Kidney epithelial cell (primary cell): ENCODE results near the gene HAUS7. TPM values are rescaled to one million over a fixed set of nuclear protein-coding genes. Genes with fewer than 3 reads are reported as not detected.

Experiments
- DNase-seq: peaks from one replicate; pipeline ENCODE4 v3.0.0-alpha.2; 2010; ENCODE audit warnings: low read depth
- H3K27me3 ChIP-seq: 2 replicates; pipeline ENCODE4 v1.6.0; 2011; ENCODE audit warnings: low read length; ENCODE audit not compliant: control insufficient read depth, insufficient read depth
- H3K36me3 ChIP-seq: 2 replicates; pipeline ENCODE4 v1.5.1; 2011; ENCODE audit warnings: low read length; ENCODE audit not compliant: control insufficient read depth, insufficient read depth
- H3K4me3 ChIP-seq: 2 replicates; pipeline ENCODE4 v1.5.1; 2011; ENCODE audit warnings: low read depth, mild to moderate bottlenecking, control low read depth, low read length
- total RNA-seq: library from RNA; depleted of rRNA; stranded (reverse); fragments of >200 nt; gene quantifications from 2 replicates; pipeline ENCODE4 v1.2.3, GENCODE V29; 2015
- TF ChIP-seq, protein P1 (sequence below): IDR thresholded peaks from 2 replicates; pipeline ENCODE4 v1.5.1; 2011; ENCODE audit warnings: mild to moderate bottlenecking, moderate library complexity, low read length, control low read depth, inconsistent platforms; ENCODE audit not compliant: insufficient read depth, poor library complexity, severe bottlenecking

Gene HAUS7
- total RNA-seq, 1 donor from 2014 or later: 25.8 TPM

DNA sequence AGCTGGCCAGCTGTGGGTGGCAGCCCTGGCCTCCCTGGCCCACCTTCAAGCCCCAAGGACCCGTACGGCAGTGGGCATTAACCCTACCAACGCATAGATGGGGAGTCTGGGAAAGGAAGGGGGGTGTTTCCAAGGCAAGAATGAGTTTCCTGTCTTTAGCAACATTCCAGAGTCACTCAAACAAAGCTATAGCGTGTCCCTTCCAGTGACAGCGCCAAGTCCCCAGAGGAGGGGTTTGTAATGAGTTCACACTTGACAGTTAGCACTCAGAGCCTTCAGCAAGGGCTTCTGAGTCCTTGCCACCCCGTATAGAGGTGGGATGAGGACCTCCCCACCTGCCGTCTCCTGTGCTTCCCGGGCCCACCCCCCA lies 26.2 kb upstream of the HAUS7 start:
- TF ChIP-seq, protein P1, sequence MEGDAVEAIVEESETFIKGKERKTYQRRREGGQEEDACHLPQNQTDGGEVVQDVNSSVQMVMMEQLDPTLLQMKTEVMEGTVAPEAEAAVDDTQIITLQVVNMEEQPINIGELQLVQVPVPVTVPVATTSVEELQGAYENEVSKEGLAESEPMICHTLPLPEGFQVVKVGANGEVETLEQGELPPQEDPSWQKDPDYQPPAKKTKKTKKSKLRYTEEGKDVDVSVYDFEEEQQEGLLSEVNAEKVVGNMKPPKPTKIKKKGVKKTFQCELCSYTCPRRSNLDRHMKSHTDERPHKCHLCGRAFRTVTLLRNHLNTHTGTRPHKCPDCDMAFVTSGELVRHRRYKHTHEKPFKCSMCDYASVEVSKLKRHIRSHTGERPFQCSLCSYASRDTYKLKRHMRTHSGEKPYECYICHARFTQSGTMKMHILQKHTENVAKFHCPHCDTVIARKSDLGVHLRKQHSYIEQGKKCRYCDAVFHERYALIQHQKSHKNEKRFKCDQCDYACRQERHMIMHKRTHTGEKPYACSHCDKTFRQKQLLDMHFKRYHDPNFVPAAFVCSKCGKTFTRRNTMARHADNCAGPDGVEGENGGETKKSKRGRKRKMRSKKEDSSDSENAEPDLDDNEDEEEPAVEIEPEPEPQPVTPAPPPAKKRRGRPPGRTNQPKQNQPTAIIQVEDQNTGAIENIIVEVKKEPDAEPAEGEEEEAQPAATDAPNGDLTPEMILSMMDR: no peak
- peaks cover 16% of the 10 kb centered on the region for H3K27me3 ChIP-seq

DNA sequence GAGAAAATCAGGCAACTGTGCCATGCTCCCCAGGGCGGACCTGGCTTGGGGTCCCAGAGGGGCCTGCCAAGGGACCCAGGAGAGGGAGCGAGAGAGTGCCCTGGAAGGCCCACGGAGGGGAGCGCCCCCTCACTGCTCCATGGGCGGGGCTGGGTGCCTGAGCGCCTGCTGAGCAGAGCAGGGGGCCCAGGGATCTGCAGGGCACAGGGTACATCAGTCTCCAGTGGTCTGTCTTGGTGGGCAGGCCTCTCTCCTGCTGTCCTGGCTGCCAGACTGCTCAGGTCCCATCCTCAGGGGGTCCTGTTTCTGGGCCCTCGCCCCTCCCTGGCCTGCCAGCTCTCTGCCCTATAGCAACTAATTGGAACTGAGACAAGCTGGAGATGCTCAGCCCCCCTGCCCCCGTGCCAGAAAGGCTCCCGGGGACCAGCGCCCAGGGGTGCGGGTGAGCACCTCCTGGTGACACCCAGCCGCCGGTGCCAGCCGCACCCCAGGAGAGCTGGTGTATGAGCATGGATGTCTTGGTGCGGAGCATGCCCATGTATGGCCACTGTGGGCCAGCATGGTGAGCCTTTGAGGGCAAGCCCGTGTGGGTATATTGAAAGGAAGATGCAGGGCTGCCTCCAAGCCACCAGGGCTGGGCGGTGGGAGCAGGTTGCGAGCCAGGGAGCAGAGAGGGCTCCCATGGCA lies 25.7 kb upstream of the HAUS7 start:
- H3K4me3 ChIP-seq: peak overlapping the region; percentile 24
- H3K27me3 ChIP-seq: peaks cover 16% of the 10 kb centered on the region
- no peak for DNase-seq
- no peaks in the 10 kb centered on the region for H3K36me3 ChIP-seq
- TF ChIP-seq, protein P1: no peak

More for the DNA sequence above, 26.2 kb upstream of the HAUS7 start:
- Histone ChIP-seq H3K4me3 (no peak overlapping the region), H3K36me3 (no peaks in the 10 kb centered on the region)
- no peak for DNase-seq

GRCh38 chrX:153495362-153495751 lies 25.0 kb upstream of the HAUS7 start:
- Histone ChIP-seq H3K36me3 (no peaks in the 10 kb centered on the region), H3K4me3 (peak overlapping the region; percentile 24), H3K27me3 (peaks cover 16% of the 10 kb centered on the region)
- TF ChIP-seq, protein P1: no peak
- DNase-seq: no peak

DNA sequence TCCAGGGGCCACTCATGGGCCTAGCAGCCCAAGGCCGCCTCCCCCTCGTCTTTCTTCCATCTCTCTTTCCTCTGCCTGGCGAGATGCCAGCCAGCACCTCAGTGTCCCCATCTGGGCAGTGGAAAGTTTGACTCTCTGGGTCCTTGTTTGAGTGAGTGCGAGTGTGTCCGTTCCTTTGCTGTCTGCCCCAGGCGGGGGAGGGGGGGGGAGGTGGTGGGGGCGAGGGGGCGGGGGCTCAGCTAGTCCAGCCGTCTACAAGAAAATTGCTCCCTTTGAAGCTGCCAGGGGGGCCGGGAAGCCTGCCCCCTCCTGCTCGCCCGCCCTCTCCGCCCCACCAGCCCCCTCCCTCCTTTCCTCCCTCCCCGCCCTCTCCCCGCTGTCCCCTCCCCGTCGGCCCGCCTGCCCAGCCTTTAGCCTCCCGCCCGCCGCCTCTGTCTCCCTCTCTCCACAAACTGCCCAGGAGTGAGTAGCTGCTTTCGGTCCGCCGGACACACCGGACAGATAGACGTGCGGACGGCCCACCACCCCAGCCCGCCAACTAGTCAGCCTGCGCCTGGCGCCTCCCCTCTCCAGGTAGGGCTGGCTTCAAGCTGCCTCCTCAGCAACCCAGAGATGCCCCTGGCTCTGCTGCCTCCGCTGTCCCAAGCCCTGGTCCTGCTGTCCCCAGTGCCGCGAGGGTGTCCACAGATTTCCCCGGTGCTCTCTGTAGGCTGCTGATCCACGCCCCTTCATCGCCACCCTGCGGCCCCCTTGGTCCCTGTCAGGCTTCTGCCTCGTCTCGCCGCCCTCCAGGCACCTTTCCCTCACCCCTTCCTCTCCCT lies 24.4 kb upstream of the HAUS7 start, which contains the start of gene BGN:
TSS of gene BGN (plus strand) at position 440 of the 821 bp plus-strand sequence. CDS start 9,652 bp downstream, outside the sequence.
- TF ChIP-seq, protein P1: peak; percentile 22
- no peaks in the 10 kb centered on the region for H3K36me3 ChIP-seq
- DNase-seq: no peak
- H3K4me3 ChIP-seq: peak within 1 kb of the TSS; percentile 24
- peaks cover 13% of the 10 kb centered on the region for H3K27me3 ChIP-seq

- TF ChIP-seq, protein P1: no peak
- Histone ChIP-seq H3K27me3 (peaks cover 11% of the 10 kb centered on the region), H3K4me3 (no peak overlapping the region), H3K36me3 (no peaks in the 10 kb centered on the region)
- DNase-seq: no peak
Observed at GRCh38 chrX:153494061-153494460, 23.7 kb upstream of the HAUS7 start.
